Esophagus muscularis mucosa (tissue), 3 donors: ENCODE data around the gene FAM193A.

Experiments
- CTCF ChIP-seq, 3 experiments: fragments of 200-600 bp in 2 of 3; fragments of 450-650 bp in 1 of 3; sonication (generic) in 2 of 3; IDR thresholded peaks; one replicate each; pipeline ENCODE4 v1.5.1; 2017 to 2019; ENCODE audit warnings: antibody characterized with exemption in 3 of 3, mild to moderate bottlenecking in 2 of 3, moderate library complexity in 1 of 3
- POLR2A ChIP-seq: fragments of 450-650 bp; IDR thresholded peaks from one replicate; pipeline ENCODE4 v1.6.1; 2017; ENCODE audit warnings: antibody characterized with exemption, moderate library complexity, mild to moderate bottlenecking, low read depth

- no peak for TF ChIP-seq CTCF (IDR thresholded peaks at IDR 0.05)
- no peak for TF ChIP-seq POLR2A
These were observed 196.1 kb downstream of the FAM193A start for GRCh38 chr4:2732526-2732925.
